LHCN-M2 (cell line): ENCODE data around the gene NRL. TPM values are rescaled to one million over a fixed set of nuclear protein-coding genes. Genes with fewer than 3 reads are reported as not detected.

Experiments used
- DNase-seq: peaks from one replicate; pipeline ENCODE4 v3.0.0-alpha.2; 2012; ENCODE audit warnings: low read depth
- total RNA-seq: library from RNA; depleted of rRNA; stranded (reverse); fragments of >200 nt; gene quantifications from 2 replicates; pipeline ENCODE4 v1.2.3, GENCODE V29; 2014

Gene NRL
- total RNA-seq, 1 experiment from 2014 or later, result 3.0 TPM

DNA sequence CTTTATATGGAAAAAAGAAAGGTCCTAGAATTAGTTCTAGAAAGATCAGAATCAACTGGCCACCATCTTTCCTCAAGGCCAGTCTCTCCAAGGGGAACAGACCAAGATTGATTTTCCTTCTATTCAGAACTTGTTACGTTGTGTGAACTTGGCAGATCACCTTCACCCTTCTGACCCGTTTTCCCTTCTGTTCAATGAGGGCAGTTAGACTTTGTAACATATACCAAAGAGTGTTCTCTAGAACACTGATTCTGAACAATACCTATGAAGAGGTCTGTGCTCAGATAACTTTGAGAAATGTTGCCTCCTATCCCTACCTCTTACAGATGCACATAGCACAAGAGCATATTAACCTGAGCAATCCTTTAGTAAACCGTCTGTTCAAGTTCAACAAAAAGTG, 31.3 kb downstream of the NRL start:
- no peak for DNase-seq

DNA sequence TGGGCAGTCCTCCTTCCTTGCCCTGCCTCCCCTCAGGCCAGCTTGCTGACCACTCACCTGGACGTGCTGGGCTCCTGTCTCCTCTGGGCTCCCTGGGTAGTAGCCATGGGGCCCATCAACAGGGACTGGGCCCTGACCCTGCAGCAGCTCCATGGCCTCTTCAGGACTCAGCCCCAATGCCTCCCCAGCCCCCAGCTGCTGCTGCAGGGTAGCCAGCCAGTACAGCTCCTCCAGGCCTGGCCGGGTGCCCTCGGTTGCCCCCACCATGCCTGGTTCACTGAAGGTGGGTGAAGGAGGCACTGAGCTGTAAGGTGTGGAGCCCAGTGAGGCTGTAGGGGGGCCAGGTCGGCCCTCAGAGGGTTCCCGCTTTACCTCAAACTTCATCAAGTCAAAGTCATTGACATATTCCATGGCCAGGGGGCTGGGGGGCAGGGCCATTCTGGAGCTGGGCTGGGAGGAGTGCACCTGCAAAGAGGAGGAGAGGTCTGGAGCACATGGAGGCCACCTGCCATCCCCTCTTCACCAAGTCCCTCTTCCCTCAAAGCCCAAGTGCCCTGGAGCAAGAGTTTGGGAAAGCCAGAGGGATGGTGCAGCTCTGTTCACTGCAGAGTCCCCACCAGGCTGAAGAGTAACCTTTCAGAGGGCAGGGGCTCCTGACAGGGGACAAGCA, 32.2 kb downstream of the NRL start:
- DNase-seq, result no peak

DNA sequence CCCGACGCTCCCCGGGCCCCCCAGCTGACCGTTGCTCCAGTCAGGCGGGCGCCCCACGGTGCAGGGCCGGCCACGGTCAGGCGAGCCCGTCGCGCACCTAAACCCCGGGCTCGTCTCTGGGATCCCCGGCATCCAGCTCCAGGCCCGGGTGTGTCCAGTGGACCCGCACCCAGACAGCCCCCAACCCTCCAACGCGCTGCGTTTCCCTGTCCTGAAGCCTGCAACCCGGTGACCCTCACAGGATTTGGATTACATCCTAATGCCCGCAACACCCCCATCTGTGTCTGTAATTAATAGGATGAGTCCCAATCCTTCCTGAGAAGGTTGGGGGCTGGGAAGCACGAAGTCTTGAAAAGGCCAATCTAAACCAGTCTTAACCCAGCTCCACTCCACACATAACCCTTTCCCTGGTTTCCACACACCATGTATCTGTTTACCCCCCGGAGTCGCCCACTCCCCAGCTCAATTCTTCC, 33.0 kb downstream of the NRL start:
- DNase-seq, result no peak

DNA sequence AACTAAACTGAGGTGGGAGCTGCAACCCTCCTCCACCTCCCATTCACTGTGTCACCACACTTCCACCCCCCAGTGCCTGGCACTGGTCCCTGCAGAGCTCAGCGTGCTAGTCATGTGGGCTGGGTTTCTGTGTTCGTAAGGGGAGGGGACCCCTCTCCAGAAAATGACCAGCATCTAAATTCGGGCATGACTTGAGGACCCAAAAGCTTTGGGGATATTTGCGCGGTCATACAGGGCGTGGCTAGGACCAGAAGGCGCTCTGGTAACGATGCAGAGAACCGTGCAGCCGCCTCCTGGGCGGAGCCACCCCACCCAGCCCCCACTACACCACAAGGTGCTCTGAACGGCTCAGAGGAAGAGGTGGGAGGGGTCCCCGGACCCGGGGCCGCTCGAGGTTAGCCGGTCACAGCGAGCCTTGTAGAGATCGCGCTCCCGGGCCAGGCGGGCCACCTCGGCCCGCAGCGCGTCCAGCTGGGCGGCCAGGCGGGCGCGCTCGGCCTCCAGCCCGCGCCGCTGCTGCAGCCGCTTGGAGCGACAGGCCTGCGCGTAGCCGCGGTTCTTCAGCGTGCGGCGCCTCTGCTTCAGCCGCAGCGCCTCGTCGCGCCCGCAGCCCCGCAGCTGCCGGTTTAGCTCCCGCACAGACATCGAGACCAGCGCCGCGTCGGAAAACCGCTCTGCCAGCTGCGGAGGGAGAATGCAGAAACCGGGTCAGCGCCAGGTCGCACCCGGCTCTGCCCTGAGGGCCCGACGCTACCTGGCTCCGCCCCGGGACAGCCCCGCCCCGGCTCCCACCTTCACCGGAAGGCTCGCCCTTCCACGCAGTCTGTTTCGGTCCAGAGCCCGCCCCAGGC, 33.6 kb downstream of the NRL start:
- no peak for DNase-seq

DNA sequence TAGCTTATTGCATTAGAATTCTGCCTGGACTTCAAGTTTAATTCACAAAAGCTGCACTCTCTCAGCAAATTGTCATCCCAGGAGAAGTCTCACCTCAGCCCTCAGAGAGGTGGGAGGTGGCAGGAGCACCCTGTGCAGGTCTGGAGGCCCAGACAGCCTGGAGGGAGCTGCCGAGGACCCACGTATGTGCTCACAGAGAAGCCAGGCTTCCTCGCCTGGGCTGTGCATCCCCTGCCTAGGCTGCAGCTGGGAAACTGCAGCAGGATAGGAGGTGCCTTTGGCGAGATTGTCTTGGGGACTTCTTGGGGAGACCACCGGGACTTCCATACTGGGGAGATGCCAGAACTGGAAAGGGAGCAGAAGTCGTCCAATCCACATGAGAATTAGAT, 34.6 kb downstream of the NRL start:
- DNase-seq, result no peak

DNA sequence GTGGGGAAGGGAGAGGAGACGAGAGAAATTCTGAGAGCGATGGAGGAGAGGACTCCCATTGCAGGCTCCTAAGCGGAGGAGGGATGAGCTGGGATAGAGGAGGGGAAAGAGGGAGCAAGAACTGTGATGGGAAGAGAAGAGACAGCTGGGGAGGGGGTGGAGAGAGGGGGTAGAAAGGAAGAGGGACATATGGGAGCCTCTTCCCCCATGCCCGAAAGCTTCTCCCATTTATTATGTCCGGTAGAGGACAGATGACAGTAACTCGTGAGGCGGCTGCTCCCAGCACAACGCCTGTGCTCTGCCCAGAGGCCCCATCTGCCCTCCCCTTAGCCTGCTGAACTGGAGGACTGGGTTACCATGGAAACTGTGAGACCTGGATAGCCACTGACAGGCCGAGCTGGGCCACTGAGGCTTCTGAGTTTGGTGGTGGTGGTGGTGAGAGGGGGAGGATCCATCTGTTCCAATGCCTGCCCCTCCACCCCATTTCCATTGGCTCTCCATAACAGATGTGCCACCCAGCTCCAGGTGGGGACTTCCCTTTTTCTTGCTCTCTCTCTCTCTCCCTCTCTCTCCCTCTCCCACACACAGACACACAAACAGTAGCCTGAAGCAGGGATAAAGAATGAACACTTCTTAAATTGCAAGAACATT, 35.1 kb downstream of the NRL start:
- no peak for DNase-seq

DNA sequence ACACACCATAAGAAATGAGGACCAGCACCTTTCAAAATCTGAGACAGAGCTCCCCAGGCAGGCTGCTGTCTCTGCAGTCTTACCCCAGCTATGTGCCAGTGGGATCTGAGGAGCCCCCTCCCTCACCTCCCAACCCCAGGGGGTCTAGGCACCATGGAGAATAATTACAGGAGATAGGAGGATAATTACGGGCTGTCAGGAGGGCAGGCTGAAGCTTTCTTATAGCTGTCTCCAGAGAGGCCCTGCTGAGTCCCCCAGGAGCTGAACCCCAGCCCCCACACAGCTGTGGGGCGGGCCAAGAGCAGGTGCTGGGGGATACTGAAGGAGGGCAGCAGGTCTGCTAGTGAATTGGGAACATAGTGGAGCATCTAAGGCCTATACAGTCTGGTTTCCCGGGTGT, 36.6 kb downstream of the NRL start:
- DNase-seq, result no peak

DNA sequence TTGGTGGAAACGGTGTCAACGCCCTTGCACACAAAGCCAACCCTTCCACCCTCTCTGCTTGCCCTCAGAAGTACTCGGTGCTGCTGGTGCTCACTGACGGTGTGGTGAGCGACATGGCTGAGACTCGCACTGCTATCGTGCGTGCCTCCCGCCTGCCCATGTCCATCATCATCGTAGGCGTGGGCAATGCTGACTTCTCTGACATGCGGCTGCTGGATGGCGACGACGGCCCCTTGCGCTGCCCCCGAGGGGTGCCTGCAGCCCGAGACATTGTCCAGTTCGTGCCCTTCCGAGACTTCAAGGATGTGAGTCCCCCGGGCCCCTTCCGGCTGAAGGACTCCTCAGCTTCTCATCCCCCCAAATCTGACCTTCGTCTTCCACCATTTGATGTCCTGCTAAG, 37.7 kb downstream of the NRL start:
- no peak for DNase-seq

DNA sequence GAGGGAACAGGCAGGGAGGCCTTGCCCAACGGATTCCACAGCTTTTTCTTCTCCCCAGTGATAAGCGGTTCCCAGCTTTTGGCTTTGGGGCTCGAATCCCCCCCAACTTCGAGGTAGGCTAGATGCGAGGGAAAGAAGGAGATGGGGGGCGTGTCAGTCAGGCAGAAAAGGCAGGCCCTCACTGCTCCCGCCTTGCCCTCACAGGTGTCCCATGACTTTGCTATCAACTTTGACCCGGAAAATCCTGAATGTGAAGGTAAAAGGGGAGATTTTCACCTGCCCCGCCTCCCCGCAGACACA, 38.5 kb downstream of the NRL start:
- no peak for DNase-seq

DNA sequence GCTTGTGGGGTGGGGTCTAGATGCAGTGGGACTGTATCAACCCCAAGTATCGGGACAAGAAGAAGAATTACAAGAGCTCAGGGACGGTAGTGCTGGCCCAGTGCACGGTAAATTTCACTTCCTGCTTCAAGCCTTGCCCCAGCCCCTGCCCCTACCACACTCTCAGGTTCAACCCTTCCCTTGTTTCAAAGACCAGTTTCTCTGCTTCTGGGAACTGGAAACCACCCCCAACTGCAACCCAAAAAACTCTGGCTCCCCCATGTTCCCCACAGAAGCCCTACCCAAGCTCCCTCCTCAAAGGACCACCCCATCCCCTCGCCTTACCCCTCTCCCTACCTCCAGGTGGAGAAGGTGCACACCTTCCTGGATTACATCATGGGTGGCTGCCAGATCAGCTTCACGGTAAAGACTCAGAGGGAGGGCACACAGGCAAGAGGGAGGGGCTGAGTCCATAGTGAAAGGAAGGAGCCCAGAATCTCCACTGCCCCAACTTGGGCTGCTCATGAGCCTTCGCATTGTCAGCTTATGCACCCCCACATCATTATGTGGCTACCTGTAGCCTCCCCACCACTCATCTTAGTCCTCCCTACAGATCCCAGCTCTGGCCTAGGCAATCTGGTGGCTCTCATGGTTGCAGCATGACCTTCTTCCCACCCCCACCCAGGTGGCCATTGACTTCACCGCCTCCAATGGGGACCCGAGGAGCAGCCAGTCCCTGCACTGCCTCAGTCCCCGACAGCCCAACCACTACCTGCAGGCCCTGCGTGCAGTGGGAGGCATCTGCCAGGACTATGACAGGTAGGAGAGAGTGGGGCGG, 39.1 kb downstream of the NRL start:
- no peak for DNase-seq

DNA sequence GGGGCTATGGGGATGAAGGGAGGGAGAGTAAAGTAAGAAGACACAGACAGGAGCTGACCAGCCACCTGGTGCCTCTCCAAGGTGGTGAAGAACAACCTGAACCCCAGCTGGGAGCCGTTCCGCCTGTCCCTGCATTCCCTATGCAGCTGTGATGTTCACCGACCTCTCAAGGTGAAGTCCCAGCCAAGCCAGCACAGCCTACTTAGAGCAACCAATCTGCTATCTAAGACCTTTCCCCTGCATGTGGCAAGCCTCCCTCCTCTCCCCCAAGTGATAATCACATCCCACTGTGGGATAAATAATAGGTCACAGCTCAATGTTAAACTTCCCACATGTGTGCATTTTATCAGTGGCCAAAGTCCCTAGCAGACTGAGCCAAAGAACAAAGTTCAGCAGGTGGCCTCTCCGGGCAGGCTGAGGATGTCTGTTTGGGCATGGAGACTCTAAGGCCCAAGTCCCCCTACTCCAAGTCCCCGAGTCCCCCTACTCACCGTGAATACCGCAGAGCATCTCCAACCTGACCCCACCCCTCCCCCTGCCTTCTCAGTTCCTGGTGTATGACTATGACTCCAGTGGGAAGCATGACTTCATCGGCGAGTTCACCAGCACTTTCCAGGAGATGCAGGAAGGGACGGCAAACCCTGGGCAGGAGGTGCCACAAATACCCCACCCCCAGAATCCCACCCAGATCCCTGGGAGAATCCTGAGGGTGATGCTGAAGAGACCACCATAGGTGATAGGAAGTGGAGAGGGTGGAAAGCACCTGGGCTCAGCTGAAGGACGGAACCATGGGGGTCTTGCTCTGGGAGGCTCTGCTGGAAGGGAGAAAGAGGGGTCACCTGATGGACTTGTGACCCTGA, 39.9 kb downstream of the NRL start:
- no peak for DNase-seq

DNA sequence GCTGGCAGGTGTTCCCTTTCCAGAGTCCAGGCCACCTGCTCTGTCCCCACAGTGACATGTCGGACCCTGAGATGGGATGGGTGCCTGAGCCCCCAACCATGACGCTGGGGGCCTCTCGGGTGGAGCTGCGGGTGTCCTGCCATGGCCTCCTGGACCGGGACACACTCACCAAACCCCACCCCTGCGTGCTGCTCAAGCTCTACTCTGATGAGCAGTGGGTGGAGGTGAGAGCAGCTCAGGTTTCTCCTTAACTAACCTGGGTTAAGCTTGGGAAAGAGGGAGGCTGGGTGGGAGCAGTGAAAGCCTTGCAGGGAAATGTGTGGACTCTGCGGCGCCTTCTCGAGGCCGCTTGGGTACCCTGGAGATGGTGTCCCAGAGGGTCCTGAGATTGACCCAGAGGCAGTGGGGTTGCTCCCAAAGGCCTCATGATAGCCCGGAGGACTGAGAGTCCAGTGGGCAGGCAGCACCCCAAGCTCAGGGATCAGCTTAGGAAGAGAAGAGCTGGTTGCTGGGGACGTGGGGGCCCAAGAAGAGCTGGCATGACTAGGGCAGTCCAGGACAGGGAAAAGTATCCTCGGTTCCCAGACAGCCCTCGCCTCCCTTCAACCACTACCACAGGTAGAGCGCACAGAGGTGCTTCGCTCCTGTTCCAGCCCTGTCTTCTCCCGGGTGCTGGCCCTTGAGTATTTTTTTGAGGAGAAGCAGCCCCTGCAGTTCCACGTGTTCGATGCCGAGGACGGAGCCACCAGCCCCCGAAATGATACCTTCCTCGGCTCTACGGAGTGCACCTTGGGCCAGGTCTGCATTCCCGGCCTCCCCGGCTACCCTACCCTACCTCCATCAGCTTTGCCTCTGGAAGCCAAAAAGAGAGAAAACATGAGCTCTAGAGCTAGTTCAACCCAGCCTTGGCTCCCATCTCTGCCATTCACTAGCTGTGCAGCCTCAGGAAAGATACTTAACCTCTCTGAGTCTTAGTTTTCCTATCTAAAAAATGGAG, 41.6 kb downstream of the NRL start:
- DNase-seq, result no peak

DNA sequence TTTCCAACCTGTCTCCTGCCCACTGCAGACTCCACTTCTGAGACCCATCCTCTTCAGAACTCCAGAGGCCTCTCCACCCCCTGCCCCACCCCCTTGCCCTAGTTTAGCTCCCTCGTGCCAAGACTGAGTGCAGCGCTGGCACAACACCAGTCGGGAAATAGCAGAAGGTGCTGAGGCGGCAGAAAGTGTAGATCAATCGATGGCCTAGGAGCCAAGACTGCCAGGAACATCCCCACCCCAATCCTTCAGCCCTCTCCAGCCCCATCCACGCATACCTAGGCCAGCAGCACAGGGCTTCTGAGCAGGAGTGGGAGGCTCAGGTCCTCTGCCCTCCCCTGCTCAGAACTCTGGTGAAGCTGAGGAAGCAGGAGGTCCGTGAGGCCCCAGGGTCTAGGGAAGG, 42.3 kb downstream of the NRL start:
- DNase-seq, result no peak

DNA sequence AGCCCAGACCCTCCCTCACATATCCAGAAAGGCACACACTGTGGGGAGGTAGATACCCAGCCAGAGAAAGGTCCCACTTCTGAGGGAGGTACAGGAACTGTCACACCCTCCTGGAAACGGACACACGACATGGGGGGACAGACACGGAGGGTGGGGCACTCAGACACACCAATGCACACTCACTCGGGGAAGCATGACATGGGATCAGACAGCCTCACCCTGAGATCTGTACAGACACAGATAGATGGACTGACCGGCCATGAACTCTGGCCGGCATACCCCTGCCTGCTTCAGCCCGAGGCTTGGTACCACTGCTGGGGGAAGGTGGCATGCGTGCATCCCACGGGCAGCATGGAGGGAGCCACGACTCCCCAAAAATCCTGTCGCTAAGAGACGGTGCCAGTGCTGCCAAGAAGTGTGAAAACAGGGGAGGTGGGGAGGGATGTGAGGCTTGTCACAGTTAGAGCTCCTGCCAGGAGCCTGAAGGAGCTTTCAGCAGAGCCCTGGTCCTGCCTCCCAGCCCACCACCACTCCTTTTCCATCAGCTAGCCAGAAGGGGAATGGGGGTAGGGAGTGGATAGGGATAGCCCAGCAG, 42.8 kb downstream of the NRL start:
- DNase-seq, result no peak

DNA sequence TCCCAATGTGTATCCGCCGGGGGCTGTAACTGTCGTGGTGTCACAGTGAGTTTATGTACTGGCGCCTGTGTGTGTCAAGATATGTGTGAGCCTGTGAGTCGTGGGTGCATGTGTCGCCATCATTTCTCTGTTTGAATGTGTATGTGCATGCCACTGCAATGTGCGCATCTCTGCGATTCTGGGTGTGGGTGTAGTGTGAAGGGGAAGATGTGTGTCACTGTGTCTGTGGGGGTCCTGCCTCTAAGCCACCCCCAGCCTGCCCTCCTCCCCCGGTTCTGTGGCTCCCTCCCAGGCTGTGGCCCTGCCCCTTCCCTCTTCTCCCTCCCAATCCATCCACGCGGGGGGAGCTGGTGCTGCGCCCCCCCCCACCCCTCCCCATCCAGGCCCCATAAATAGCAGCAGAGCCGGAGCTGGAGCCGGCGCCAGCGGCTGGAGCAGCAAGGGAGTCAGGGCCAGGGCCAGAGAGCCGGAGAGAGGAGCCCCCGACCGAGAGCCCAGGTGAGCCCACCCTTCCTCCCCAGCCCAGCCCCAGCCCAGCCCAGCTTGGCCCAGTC, 43.5 kb downstream of the NRL start, which contains the start of gene CPNE6:
Gene CPNE6, plus strand, starts transcription at position 419 of the 554 bp plus-strand sequence. CDS start 1,375 bp downstream, outside the sequence.
- DNase-seq, result no peak

DNA sequence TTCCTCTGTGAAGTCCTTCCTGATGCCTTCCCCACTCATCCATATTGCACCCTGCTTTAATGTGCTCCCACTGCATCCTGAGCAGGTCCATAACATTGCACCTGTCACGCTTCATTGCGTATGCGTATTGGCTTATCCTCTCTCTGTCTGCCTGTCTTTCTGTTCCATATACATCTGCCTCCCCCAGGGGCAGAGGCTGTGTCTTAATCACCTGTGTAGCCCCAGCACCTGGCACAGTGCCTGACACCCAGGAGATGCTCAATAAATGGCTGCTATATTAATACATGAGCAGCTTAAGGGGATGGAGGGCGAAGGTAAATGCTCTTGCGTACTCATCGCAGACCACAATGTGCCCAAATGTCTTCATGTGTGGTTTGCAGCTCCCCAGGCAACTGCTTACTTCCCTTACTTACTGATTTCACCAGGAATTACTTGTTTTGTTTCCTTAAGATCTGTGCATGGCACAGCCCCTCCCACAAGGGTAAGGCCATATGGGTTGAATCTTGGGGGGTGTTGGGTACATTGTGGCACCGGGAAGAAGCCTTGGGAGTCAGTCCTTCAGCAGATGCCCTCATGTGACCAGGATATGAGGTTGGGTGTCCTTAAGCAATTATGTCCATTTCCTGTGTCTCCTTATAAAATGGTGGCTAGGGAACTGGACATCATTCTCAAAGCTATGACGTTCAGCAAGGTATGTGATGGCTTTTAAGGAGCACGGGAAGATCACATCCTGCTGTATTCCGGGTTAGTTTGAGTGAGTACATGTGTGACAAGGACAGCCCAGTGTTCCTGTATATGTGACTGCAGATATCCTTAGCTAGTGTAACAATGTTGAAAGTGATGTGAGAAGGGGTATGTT, 44.2 kb downstream of the NRL start:
- no peak for DNase-seq

DNA sequence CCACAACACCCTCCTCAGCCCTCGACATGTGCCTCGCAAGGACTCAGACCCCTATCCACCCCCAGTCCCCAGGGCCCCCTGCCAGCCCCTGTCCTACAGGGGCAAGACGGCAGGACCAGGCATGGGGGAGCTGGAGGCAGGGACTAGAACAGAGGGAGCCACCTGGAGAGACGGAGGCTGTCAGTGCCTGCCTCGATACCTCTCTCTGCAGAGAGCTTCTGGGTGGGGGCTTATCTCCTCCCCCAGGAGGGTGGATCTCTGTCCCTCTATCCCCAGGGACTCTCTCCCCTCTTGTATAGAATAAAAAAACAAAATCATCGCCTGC, 45.4 kb downstream of the NRL start:
- no peak for DNase-seq
